K562 (cell line): ENCODE results near the gene KIF20B. TPM values are rescaled to one million over a fixed set of nuclear protein-coding genes. Genes with fewer than 3 reads are reported as not detected.

Source experiments
- GABPB2 ChIP-seq: fragments of 250-450 bp; sonication (Bioruptor Pico); conservative IDR thresholded peaks from 2 replicates; pipeline ENCODE4 v1.5.1; 2021; ENCODE audit warnings: mild to moderate bottlenecking
- NFRKB ChIP-seq: fragments of 450-650 bp; IDR thresholded peaks from 2 replicates; pipeline ENCODE4 v1.6.1; 2016; ENCODE audit warnings: low read depth
- PTTG1 ChIP-seq: fragments of 450-650 bp; IDR thresholded peaks from 2 replicates; pipeline ENCODE4 v1.6.1; 2016; ENCODE audit warnings: low read depth, mild to moderate bottlenecking, missing genetic modification characterization, missing compliant biosample characterization
- ZNF274 ChIP-seq: IDR thresholded peaks from 2 replicates; pipeline ENCODE4 v1.6.1; 2011; ENCODE audit warnings: low read depth, mild to moderate bottlenecking, low read length, moderate library complexity, borderline replicate concordance
- polyA plus RNA-seq, 8 experiments: library from polyadenylated mRNA; depleted of rRNA in 4 of 8; stranded (reverse) in 5 of 8; unstranded in 3 of 8; fragments of >200 nt; fragmentation: Nextera tagmentation in 2 of 8; fragmentation: Illumina TruSeq in 1 of 8; extraction: Ambion mirVana in 2 of 8; extraction: Trizol in 1 of 8; gene quantifications; 2 replicates each; pipeline versions ENCODE4 v1.2.1 to v1.2.3, GENCODE V29; 2011 to 2014; ENCODE audit warnings: inconsistent platforms in 1 of 8, missing spikeins in 1 of 8
- total RNA-seq, 7 experiments: library from RNA; depleted of rRNA in 6 of 7; stranded (reverse); fragments of >200 nt in 6 of 7; fragmentation: Illumina TruSeq in 2 of 7; extraction: Trizol in 2 of 7; gene quantifications; 2 replicates each; pipeline versions ENCODE4 v1.2.1 to v1.2.3, GENCODE V29; 2011 to 2021; ENCODE audit warnings: low replicate concordance in 1 of 7
- TF ChIP-seq, protein P1 (sequence below), 2 experiments: fragments of 450-650 bp in 1 of 2; sonication (generic) in 1 of 2; formaldehyde crosslinking in 1 of 2; IDR thresholded peaks; 2 replicates each; pipeline versions ENCODE4 v1.7.1 to v1.9.0; 2016 to 2022; ENCODE audit warnings: inconsistent platforms in 1 of 2, mild to moderate bottlenecking in 1 of 2, missing genetic modification reagents in 1 of 2
- TF ChIP-seq, protein P2 (sequence below): IDR thresholded peaks from 2 replicates; pipeline ENCODE4 v1.6.1; 2011; ENCODE audit not compliant: insufficient read length; ENCODE audit errors: extremely low read depth
- TF ChIP-seq, protein P3 (sequence below): fragments of 250-450 bp; sonication (Bioruptor Pico); IDR thresholded peaks from 2 replicates; pipeline ENCODE4 v1.4.0; 2020; ENCODE audit warnings: mild to moderate bottlenecking, moderate library complexity
- TF ChIP-seq, protein P4 (sequence below): sonication (generic); formaldehyde crosslinking; IDR thresholded peaks from 2 replicates; pipeline ENCODE4 v1.5.0; 2020; ENCODE audit warnings: missing genetic modification reagents
- TF ChIP-seq, protein P5 (sequence below): fragments of 250-450 bp; sonication (Bioruptor Pico); IDR thresholded peaks from 2 replicates; pipeline ENCODE4 v1.4.0; 2020

Gene KIF20B
- total and polyA plus RNA-seq, 9 of the 15 experiments (the other 6 are each of a cell fraction or from before 2014, with no cell fraction given): 18.6 to 56.5 (median 32.9) TPM

DNA sequence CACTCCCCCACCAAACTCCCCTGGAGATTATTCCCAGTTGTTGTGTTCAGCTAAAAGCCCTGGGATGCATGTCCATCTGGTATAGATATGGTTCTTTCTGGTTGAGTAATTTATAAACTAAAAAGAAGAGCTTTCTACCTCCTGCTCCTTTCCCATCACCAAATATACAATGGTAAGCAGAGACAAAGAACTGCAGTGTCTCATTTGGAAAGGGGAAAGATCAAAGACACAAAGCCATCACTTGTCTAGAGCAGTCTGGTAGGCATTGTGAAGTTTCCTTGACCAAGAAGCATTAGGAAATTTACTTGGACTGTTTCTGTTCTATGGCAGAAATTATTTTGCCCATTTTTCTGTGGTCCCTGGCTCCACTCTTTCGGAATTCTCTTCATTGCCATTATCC, 31.4 kb upstream of the KIF20B start (continued):
- TF ChIP-seq, protein P1, sequence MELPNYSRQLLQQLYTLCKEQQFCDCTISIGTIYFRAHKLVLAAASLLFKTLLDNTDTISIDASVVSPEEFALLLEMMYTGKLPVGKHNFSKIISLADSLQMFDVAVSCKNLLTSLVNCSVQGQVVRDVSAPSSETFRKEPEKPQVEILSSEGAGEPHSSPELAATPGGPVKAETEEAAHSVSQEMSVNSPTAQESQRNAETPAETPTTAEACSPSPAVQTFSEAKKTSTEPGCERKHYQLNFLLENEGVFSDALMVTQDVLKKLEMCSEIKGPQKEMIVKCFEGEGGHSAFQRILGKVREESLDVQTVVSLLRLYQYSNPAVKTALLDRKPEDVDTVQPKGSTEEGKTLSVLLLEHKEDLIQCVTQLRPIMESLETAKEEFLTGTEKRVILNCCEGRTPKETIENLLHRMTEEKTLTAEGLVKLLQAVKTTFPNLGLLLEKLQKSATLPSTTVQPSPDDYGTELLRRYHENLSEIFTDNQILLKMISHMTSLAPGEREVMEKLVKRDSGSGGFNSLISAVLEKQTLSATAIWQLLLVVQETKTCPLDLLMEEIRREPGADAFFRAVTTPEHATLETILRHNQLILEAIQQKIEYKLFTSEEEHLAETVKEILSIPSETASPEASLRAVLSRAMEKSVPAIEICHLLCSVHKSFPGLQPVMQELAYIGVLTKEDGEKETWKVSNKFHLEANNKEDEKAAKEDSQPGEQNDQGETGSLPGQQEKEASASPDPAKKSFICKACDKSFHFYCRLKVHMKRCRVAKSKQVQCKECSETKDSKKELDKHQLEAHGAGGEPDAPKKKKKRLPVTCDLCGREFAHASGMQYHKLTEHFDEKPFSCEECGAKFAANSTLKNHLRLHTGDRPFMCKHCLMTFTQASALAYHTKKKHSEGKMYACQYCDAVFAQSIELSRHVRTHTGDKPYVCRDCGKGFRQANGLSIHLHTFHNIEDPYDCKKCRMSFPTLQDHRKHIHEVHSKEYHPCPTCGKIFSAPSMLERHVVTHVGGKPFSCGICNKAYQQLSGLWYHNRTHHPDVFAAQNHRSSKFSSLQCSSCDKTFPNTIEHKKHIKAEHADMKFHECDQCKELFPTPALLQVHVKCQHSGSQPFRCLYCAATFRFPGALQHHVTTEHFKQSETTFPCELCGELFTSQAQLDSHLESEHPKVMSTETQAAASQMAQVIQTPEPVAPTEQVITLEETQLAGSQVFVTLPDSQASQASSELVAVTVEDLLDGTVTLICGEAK (IDR thresholded peaks at IDR 0.05): no peak
- TF ChIP-seq, protein P1 (CRISPR knock-in tag; IDR thresholded peaks at IDR 0.05): no peak
- TF ChIP-seq, protein P2, sequence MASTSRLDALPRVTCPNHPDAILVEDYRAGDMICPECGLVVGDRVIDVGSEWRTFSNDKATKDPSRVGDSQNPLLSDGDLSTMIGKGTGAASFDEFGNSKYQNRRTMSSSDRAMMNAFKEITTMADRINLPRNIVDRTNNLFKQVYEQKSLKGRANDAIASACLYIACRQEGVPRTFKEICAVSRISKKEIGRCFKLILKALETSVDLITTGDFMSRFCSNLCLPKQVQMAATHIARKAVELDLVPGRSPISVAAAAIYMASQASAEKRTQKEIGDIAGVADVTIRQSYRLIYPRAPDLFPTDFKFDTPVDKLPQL: no peak
- TF ChIP-seq, protein P3, sequence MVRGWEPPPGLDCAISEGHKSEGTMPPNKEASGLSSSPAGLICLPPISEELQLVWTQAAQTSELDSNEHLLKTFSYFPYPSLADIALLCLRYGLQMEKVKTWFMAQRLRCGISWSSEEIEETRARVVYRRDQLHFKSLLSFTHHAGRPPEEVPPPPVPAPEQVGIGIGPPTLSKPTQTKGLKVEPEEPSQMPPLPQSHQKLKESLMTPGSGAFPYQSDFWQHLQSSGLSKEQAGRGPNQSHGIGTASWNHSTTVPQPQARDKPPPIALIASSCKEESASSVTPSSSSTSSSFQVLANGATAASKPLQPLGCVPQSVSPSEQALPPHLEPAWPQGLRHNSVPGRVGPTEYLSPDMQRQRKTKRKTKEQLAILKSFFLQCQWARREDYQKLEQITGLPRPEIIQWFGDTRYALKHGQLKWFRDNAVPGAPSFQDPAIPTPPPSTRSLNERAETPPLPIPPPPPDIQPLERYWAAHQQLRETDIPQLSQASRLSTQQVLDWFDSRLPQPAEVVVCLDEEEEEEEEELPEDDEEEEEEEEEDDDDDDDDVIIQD: no peak
- TF ChIP-seq NFRKB (no peak), PTTG1 (no peak), ZNF274 (no peak), GABPB2 (CRISPR knock-in tag) (no peak)
- TF ChIP-seq, protein P4, sequence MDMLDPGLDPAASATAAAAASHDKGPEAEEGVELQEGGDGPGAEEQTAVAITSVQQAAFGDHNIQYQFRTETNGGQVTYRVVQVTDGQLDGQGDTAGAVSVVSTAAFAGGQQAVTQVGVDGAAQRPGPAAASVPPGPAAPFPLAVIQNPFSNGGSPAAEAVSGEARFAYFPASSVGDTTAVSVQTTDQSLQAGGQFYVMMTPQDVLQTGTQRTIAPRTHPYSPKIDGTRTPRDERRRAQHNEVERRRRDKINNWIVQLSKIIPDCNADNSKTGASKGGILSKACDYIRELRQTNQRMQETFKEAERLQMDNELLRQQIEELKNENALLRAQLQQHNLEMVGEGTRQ (CRISPR knock-in tag): no peak
- TF ChIP-seq, protein P5, sequence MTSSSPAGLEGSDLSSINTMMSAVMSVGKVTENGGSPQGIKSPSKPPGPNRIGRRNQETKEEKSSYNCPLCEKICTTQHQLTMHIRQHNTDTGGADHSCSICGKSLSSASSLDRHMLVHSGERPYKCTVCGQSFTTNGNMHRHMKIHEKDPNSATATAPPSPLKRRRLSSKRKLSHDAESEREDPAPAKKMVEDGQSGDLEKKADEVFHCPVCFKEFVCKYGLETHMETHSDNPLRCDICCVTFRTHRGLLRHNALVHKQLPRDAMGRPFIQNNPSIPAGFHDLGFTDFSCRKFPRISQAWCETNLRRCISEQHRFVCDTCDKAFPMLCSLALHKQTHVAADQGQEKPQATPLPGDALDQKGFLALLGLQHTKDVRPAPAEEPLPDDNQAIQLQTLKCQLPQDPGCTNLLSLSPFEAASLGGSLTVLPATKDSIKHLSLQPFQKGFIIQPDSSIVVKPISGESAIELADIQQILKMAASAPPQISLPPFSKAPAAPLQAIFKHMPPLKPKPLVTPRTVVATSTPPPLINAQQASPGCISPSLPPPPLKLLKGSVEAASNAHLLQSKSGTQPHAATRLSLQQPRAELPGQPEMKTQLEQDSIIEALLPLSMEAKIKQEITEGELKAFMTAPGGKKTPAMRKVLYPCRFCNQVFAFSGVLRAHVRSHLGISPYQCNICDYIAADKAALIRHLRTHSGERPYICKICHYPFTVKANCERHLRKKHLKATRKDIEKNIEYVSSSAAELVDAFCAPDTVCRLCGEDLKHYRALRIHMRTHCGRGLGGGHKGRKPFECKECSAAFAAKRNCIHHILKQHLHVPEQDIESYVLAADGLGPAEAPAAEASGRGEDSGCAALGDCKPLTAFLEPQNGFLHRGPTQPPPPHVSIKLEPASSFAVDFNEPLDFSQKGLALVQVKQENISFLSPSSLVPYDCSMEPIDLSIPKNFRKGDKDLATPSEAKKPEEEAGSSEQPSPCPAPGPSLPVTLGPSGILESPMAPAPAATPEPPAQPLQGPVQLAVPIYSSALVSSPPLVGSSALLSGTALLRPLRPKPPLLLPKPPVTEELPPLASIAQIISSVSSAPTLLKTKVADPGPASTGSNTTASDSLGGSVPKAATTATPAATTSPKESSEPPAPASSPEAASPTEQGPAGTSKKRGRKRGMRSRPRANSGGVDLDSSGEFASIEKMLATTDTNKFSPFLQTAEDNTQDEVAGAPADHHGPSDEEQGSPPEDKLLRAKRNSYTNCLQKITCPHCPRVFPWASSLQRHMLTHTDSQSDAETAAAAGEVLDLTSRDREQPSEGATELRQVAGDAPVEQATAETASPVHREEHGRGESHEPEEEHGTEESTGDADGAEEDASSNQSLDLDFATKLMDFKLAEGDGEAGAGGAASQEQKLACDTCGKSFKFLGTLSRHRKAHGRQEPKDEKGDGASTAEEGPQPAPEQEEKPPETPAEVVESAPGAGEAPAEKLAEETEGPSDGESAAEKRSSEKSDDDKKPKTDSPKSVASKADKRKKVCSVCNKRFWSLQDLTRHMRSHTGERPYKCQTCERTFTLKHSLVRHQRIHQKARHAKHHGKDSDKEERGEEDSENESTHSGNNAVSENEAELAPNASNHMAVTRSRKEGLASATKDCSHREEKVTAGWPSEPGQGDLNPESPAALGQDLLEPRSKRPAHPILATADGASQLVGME (CRISPR knock-in tag): no peak
